HG03460 (cell line): ENCODE results near the gene MAP3K2.

Experiments used
- ATAC-seq: cut with Tn5 transposase; IDR thresholded peaks from one replicate; pipeline ENCODE4 v1.9.1; 2021; ENCODE audit not compliant: unreplicated experiment

The MAP3K2 gene

GRCh38 chr2:127387655-127388422 is at the start of gene MAP3K2:
MAP3K2 (minus strand) TSS chr2:127387975; CDS start chr2:127343129, 44,846 bp downstream.
- peak; percentile 69 for ATAC-seq

- ATAC-seq: no peak
Measured at GRCh38 chr2:127437056-127437455, 49.3 kb upstream of the MAP3K2 start.

DNA sequence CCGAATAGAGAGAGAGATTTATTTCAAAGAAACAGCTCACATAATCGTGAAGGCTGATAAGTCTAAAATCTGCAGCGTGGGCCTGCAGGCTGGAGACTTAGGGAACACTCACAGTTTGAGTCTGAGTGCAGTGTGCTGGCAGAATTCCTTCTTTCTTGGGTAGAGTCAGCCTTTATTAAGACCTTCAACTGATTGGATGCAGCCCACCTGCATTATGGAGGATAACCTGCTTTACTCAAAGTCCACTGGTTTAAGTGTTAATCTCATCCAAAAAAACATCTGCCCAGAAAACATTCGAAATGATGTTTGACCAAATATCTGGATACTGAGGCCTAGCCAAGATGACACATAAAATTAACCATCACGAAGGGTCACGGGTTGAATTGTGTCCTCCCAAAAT is 46.7 kb upstream of the MAP3K2 start:
- ATAC-seq: no peak

DNA sequence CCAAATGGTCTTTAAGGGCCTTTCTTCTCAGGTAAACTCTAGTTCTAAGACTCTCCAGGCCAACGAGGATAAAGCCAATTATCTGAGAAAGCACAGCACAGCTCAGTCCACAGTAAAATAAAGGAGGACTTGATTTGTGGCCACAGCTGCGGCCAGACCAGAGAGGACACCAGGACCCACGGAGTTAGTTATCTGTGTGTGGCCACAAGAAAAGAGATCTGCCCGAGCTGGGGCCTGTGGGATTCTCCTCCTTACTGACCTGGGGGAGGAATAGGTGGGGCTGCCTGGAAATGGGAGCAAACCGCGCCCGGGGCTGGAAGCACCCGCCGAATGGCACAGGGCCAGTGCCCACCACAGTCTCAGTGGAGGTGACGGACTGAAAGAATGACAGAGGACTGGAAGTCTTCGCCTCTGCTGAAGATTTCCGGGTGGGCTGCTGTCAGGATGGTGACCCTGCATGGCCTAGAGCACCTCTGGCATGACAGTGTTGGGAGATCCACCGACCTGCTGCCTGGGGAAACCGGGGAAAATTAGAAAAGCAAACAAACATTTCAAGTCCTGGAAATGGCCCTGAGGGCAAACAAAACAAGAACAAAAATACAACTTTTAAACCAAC is 43.7 kb upstream of the MAP3K2 start:
- no peak for ATAC-seq

DNA sequence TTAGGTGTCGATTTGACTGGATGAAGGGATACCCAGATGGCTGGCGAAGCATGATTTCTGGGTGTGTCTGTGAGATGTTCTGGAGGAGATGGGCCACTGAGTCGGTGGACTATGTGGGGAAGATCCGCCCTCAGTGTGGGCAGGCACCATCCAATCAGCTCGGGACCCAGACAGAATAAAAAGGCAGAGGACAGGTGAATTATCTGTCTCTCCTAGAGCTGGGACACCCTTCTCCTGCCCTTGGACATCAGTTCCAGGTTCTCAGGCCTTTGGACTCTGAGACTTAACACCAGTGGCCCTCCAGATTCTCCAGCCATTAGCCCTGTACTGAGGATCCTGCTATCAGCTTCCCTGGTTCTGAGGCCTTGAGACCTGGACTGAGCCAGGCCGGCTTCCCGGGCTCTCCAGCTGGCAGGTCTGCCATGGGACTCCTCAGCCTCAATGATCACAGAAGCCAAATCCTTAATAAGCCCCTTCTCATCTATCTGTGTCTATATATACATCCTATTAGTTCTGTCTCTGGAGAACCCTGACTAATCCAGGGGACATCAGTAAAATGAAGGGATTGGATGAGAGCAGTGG is 42.2 kb upstream of the MAP3K2 start:
- no peak for ATAC-seq

DNA sequence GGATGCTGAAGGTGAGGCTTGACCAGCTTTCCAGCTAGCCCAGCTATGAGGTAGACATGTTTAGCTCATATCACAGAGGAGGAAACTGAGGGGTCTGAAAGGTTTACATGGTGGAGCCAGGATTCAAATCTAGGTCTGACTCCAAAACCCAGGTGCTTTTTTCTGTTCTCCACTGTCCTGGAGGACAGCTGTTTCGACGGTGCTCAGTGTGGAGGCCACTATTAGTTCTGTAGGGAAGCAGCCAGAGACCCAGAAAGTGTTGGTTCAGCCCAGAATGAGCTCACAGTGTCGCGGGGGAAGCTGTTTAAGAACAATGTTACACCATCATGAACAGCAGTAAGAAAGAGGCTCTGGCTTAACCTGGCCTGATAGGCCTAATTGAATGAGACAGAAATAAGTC is 41.5 kb upstream of the MAP3K2 start:
- ATAC-seq: no peak

DNA sequence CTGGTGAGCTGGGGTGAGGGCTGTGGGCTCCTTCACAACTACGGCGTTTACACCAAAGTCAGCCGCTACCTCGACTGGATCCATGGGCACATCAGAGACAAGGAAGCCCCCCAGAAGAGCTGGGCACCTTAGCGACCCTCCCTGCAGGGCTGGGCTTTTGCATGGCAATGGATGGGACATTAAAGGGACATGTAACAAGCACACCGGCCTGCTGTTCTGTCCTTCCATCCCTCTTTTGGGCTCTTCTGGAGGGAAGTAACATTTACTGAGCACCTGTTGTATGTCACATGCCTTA is 41.0 kb upstream of the MAP3K2 start:
- no peak for ATAC-seq

DNA sequence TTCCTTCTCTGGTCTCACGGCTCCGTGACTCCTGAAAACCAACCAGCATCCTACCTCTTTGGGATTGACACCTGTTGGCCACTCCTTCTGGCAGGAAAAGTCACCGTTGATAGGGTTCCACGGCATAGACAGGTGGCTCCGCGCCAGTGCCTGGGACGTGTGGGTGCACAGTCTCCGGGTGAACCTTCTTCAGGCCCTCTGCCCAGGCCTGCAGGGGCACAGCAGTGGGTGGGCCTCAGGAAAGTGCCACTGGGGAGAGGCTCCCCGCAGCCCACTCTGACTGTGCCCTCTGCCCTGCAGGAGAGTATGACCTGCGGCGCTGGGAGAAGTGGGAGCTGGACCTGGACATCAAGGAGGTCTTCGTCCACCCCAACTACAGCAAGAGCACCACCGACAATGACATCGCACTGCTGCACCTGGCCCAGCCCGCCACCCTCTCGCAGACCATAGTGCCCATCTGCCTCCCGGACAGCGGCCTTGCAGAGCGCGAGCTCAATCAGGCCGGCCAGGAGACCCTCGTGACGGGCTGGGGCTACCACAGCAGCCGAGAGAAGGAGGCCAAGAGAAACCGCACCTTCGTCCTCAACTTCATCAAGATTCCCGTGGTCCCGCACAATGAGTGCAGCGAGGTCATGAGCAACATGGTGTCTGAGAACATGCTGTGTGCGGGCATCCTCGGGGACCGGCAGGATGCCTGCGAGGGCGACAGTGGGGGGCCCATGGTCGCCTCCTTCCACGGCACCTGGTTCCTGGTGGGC is 40.5 kb upstream of the MAP3K2 start:
- ATAC-seq: no peak

GRCh38 chr2:127427376-127428056 is 39.7 kb upstream of the MAP3K2 start:
- no peak for ATAC-seq

GRCh38 chr2:127426501-127427354 is 39.0 kb upstream of the MAP3K2 start:
- ATAC-seq: no peak

- no peak for ATAC-seq
Measured at GRCh38 chr2:127425540-127426490, 38.0 kb upstream of the MAP3K2 start.

DNA sequence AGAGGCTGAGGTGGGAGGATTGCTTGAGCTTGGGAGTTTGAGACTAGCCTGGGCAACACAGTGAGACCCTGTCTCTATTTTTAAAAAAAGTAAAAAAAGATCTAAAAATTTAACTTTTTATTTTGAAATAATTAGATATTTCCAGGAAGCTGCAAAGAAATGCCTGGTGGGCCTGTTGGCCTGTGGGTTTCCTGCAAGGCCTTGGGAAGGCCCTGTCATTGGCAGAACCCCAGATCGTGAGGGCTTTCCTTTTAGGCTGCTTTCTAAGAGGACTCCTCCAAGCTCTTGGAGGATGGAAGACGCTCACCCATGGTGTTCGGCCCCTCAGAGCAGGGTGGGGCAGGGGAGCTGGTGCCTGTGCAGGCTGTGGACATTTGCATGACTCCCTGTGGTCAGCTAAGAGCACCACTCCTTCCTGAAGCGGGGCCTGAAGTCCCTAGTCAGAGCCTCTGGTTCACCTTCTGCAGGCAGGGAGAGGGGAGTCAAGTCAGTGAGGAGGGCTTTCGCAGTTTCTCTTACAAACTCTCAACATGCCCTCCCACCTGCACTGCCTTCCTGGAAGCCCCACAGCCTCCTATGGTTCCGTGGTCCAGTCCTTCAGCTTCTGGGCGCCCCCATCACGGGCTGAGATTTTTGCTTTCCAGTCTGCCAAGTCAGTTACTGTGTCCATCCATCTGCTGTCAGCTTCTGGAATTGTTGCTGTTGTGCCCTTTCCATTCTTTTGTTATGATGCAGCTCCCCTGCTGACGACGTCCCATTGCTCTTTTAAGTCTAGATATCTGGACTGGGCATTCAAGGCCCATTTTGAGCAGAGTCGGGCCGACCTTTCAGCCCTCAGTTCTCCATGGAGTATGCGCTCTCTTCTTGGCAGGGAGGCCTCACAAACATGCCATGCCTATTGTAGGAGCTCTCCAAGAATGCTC is 37.1 kb upstream of the MAP3K2 start:
- no peak for ATAC-seq

- no peak for ATAC-seq
Measured at GRCh38 chr2:127423880-127424279, 36.1 kb upstream of the MAP3K2 start.

- no peak for ATAC-seq
Measured at GRCh38 chr2:127423478-127423843, 35.7 kb upstream of the MAP3K2 start.

DNA sequence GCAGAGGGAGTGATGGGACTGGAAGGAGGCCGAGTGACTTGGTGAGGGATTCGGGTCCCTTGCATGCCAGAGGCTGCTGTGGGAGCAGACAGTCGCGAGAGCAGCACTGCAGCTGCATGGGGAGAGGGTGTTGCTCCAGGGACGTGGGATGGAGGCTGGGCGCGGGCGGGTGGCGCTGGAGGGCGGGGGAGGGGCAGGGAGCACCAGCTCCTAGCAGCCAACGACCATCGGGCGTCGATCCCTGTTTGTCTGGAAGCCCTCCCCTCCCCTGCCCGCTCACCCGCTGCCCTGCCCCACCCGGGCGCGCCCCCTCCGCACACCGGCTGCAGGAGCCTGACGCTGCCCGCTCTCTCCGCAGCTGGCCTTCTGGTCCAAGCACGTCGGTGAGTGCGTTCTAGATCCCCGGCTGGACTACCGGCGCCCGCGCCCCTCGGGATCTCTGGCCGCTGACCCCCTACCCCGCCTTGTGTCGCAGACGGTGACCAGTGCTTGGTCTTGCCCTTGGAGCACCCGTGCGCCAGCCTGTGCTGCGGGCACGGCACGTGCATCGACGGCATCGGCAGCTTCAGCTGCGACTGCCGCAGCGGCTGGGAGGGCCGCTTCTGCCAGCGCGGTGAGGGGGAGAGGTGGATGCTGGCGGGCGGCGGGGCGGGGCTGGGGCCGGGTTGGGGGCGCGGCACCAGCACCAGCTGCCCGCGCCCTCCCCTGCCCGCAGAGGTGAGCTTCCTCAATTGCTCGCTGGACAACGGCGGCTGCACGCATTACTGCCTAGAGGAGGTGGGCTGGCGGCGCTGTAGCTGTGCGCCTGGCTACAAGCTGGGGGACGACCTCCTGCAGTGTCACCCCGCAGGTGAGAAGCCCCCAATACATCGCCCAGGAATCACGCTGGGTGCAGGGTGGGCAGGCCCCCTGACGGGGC is 35.0 kb upstream of the MAP3K2 start:
- ATAC-seq: no peak

DNA sequence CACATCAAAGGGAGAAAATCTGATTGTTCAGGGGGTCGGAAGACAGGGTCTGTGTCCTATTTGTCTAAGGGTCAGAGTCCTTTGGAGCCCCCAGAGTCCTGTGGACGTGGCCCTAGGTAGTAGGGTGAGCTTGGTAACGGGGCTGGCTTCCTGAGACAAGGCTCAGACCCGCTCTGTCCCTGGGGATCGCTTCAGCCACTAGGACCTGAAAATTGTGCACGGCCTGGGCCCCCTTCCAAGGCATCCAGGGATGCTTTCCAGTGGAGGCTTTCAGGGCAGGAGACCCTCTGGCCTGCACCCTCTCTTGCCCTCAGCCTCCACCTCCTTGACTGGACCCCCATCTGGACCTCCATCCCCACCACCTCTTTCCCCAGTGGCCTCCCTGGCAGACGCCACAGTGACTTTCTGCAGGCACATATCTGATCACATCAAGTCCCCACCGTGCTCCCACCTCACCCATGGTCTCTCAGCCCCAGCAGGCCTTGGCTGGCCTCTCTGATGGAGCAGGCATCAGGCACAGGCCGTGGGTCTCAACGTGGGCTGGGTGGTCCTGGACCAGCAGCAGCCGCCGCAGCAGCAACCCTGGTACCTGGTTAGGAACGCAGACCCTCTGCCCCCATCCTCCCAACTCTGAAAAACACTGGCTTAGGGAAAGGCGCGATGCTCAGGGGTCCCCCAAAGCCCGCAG is 34.2 kb upstream of the MAP3K2 start:
- ATAC-seq: no peak
